Kidney (tissue), 14 donors: ENCODE data around the gene SIM2. TPM values are rescaled to one million over a fixed set of nuclear protein-coding genes. Genes with fewer than 3 reads are reported as not detected.

ENCODE experiments used
- DNase-seq, 5 donors: peaks; one replicate each; pipeline ENCODE4 v3.0.0-alpha.2; 2013 to 2020
- FAIRE-seq: peaks from 2 replicates; lab custom pipeline; 2012; peaks lifted over from hg19 to GRCh38; lab: Jason Lieb, UNC
- H3K27ac ChIP-seq, 2 donors: one replicate each; pipeline ENCODE4 v1.7.0; 2013; ENCODE audit warnings: low read depth in 2 of 2, low read length in 2 of 2, inconsistent platforms in 1 of 2
- H3K27me3 ChIP-seq: one replicate; pipeline ENCODE4 v1.7.1; 2013; ENCODE audit warnings: low read length, inconsistent platforms; ENCODE audit not compliant: control insufficient read depth, insufficient read depth
- H3K36me3 ChIP-seq, 3 donors: one replicate each; pipeline versions ENCODE4 v1.7.0 to v1.7.1; 2013; ENCODE audit warnings: low read length in 3 of 3, control low read depth in 1 of 3, inconsistent platforms in 1 of 3; ENCODE audit not compliant: insufficient read depth in 3 of 3, control insufficient read depth in 2 of 3
- H3K4me1 ChIP-seq, 3 donors: one replicate each; pipeline versions ENCODE4 v1.7.0 to v1.7.1; 2013; ENCODE audit warnings: low read length in 3 of 3, inconsistent platforms in 1 of 3, low read depth in 1 of 3; ENCODE audit not compliant: control insufficient read depth in 2 of 3, insufficient read depth in 2 of 3
- H3K4me3 ChIP-seq, 3 donors: one replicate each; pipeline versions ENCODE4 v1.7.0 to v1.8.1; 2013; ENCODE audit warnings: low read length in 3 of 3, control low read depth in 1 of 3, inconsistent platforms in 1 of 3
- H3K9ac ChIP-seq, 3 donors: one replicate each; pipeline versions ENCODE4 v1.7.0 to v1.7.1; 2013; ENCODE audit warnings: low read length in 3 of 3, control low read depth in 1 of 3, inconsistent platforms in 1 of 3
- H3K9me3 ChIP-seq, 3 donors: one replicate each; pipeline versions ENCODE4 v1.7.0 to v1.7.1; 2013; ENCODE audit warnings: low read length in 3 of 3, control low read depth in 1 of 3, inconsistent platforms in 1 of 3; ENCODE audit not compliant: control insufficient read depth in 2 of 3, insufficient read depth in 1 of 3
- CTCF ChIP-seq: IDR thresholded peaks from 3 replicates; pipeline ENCODE4 v1.5.1; 2012; ENCODE audit warnings: mild to moderate bottlenecking, moderate library complexity, borderline replicate concordance; ENCODE audit not compliant: insufficient read depth; ENCODE audit errors: extremely low read depth
- intact Hi-C: fragments of 100-400 bp; cut with DNase I; formaldehyde crosslinking; loops from one replicate; pipeline ENCODE4 v1.11.1; 2022
- polyA plus RNA-seq: library from polyadenylated mRNA; stranded (reverse); fragments of 350-450 nt; fragmentation: Illumina TruSeq; extraction: RNeasy Lipid Tissue Mini Kit (QIAGEN cat#74804); gene quantifications from one replicate; pipeline ENCODE4 v1.2.3, GENCODE V29; 2014; ENCODE audit warnings: low read depth, low replicate concordance; ENCODE audit not compliant: insufficient read depth
- total RNA-seq: library from RNA; stranded (reverse); fragmentation: NEBNext Ultra II Directional; extraction: Animal tissue kit (Norgen Biotek cat#: 25700); gene quantifications from one replicate; pipeline ENCODE4 v1.2.1, GENCODE V29; 2021
- donor health status: control.
- donor health status: control.
- donor health status: control.
- donor health status: control.
- donor health status: control.
- donor health status: DM: yes; HTN: yes; CAD: no.
- donor health status: Normal renal cell carcinoma (clear cell type).

Gene SIM2
- total and polyA plus RNA-seq, 2 donors from 2014 or later: 6.5 to 71.3 TPM

GRCh38 chr21:36661511-36662309, 37.2 kb upstream of the SIM2 start:
- TF ChIP-seq CTCF: no peak
- FAIRE-seq (no peak), DNase-seq (peak in 2 of 5 donors; percentile 47 to 57)

GRCh38 chr21:36663033-36663855, 35.7 kb upstream of the SIM2 start:
- no peak overlapping the region for H3K27ac ChIP-seq
- no peaks in the 10 kb centered on the region for H3K36me3 ChIP-seq
- intact Hi-C loops: no loop called here
- H3K9me3 ChIP-seq: no peaks in the 10 kb centered on the region
- H3K9ac ChIP-seq: no peak overlapping the region
- no peak for TF ChIP-seq CTCF
- FAIRE-seq (no peak), DNase-seq (peak in 3 of 5 donors; percentile 41 to 52 (median 44))
- peaks cover 0 to 3% (median 0%) of the 10 kb centered on the region in 3 donors for H3K4me1 ChIP-seq
- H3K4me3 ChIP-seq: no peak overlapping the region
- H3K27me3 ChIP-seq: peaks cover 2% of the 10 kb centered on the region

More at GRCh38 chr21:36661511-36662309, 37.2 kb upstream of the SIM2 start:
- Histone ChIP-seq H3K4me3 (no peak overlapping the region), H3K27ac (no peak overlapping the region), H3K9me3 (no peaks in the 10 kb centered on the region), H3K36me3 (no peaks in the 10 kb centered on the region), H3K4me1 (peaks cover 0 to 3% (median 0%) of the 10 kb centered on the region in 3 donors), H3K9ac (no peak overlapping the region), H3K27me3 (peaks cover 2% of the 10 kb centered on the region)
- intact Hi-C loops: no loop called here

GRCh38 chr21:36664662-36664990, 34.3 kb upstream of the SIM2 start:
- intact Hi-C loops: no loop called here
- no peak for FAIRE-seq
- TF ChIP-seq CTCF: no peak
- Histone ChIP-seq H3K27ac (no peak overlapping the region), H3K9ac (no peak overlapping the region), H3K4me3 (no peak overlapping the region), H3K4me1 (peaks cover 0 to 3% (median 0%) of the 10 kb centered on the region in 3 donors), H3K9me3 (no peaks in the 10 kb centered on the region), H3K36me3 (no peaks in the 10 kb centered on the region), H3K27me3 (peaks cover 2% of the 10 kb centered on the region)
- no peak for DNase-seq
